HepG2 (cell line): ENCODE results near the gene MUCL3. TPM values are rescaled to one million over a fixed set of nuclear protein-coding genes. Genes with fewer than 3 reads are reported as not detected.

ENCODE experiments used
- AGO1 ChIP-seq: fragments of 200-400 bp; formaldehyde crosslinking; IDR thresholded peaks from 2 replicates; pipeline ENCODE4 v1.6.1; 2017; ENCODE audit warnings: mild to moderate bottlenecking, low read depth, low read length, moderate library complexity; ENCODE audit not compliant: poor library complexity, severe bottlenecking
- ATF7-NPFF ChIP-seq: sonication (generic); formaldehyde crosslinking; IDR thresholded peaks from 2 replicates; pipeline ENCODE4 v1.8.1; 2023; ENCODE audit warnings: mild to moderate bottlenecking, low read depth, missing genetic modification reagents, moderate library complexity
- FLYWCH1 ChIP-seq: sonication (generic); formaldehyde crosslinking; IDR thresholded peaks from 2 replicates; pipeline ENCODE4 v1.8.1; 2023; ENCODE audit warnings: mild to moderate bottlenecking, missing genetic modification reagents
- FOXA3 ChIP-seq: IDR thresholded peaks from 2 replicates; pipeline ENCODE4 v1.6.1; 2016; ENCODE audit warnings: missing genetic modification reagents, missing compliant biosample characterization
- KAT2B ChIP-seq: fragments of 150-350 bp; IDR thresholded peaks from 2 replicates; pipeline ENCODE4 v1.6.1; 2014; ENCODE audit warnings: low read depth, low read length, borderline replicate concordance
- MEIS1 ChIP-seq: sonication (generic); formaldehyde crosslinking; IDR thresholded peaks from 2 replicates; pipeline ENCODE4 v1.9.0; 2021; ENCODE audit warnings: mild to moderate bottlenecking, missing genetic modification reagents, moderate library complexity, borderline replicate concordance
- MIXL1 ChIP-seq: IDR thresholded peaks from 2 replicates; pipeline ENCODE4 v1.6.1; 2016
- NBN ChIP-seq: fragments of 450-650 bp; conservative IDR thresholded peaks from 2 replicates; pipeline ENCODE4 v1.6.1; 2017
- NCOA1 ChIP-seq: sonication (generic); formaldehyde crosslinking; IDR thresholded peaks from 2 replicates; pipeline ENCODE4 v1.9.0; 2021; ENCODE audit warnings: missing genetic modification reagents
- REPIN1 ChIP-seq: sonication (generic); formaldehyde crosslinking; IDR thresholded peaks from 2 replicates; pipeline ENCODE4 v1.8.0; 2022; ENCODE audit warnings: missing genetic modification reagents, low read depth, mild to moderate bottlenecking, borderline replicate concordance
- SOX5 ChIP-seq: IDR thresholded peaks from 2 replicates; pipeline ENCODE4 v1.6.1; 2016; ENCODE audit warnings: borderline replicate concordance
- ZC3H4 ChIP-seq: sonication (generic); formaldehyde crosslinking; IDR thresholded peaks from 2 replicates; pipeline ENCODE4 v1.4.0; 2020; ENCODE audit warnings: missing genetic modification reagents, borderline replicate concordance
- ZMYM4 ChIP-seq: sonication (generic); formaldehyde crosslinking; IDR thresholded peaks from 2 replicates; pipeline ENCODE4 v1.8.1; 2023; ENCODE audit warnings: mild to moderate bottlenecking, missing genetic modification reagents
- ZNF138 ChIP-seq: sonication (generic); formaldehyde crosslinking; IDR thresholded peaks from 2 replicates; pipeline ENCODE4 v1.5.0; 2020; ENCODE audit warnings: mild to moderate bottlenecking, low read depth, missing genetic modification reagents
- ZNF180 ChIP-seq: sonication (generic); formaldehyde crosslinking; IDR thresholded peaks from 2 replicates; pipeline ENCODE4 v1.4.0; 2020; ENCODE audit warnings: low read depth, missing genetic modification reagents, borderline replicate concordance
- ZNF205 ChIP-seq: IDR thresholded peaks from 2 replicates; pipeline ENCODE4 v1.6.1; 2018; ENCODE audit warnings: missing biosample characterization, missing genetic modification reagents
- ZNF3 ChIP-seq: IDR thresholded peaks from 2 replicates; pipeline ENCODE4 v1.7.0; 2017; ENCODE audit warnings: inconsistent platforms
- ZNF335 ChIP-seq: sonication (generic); formaldehyde crosslinking; IDR thresholded peaks from 2 replicates; pipeline ENCODE4 v1.4.0; 2020; ENCODE audit warnings: missing genetic modification reagents
- ZNF512B ChIP-seq: sonication (generic); formaldehyde crosslinking; IDR thresholded peaks from 2 replicates; pipeline ENCODE4 v1.5.1; 2020; ENCODE audit warnings: missing genetic modification reagents, mild to moderate bottlenecking, borderline replicate concordance
- ZNF790 ChIP-seq: sonication (generic); formaldehyde crosslinking; IDR thresholded peaks from 2 replicates; pipeline ENCODE4 v1.8.0; 2022; ENCODE audit warnings: missing genetic modification reagents, mild to moderate bottlenecking, borderline replicate concordance
- ZSCAN12 ChIP-seq: sonication (generic); formaldehyde crosslinking; IDR thresholded peaks from 2 replicates; pipeline ENCODE4 v1.9.0; 2021; ENCODE audit warnings: mild to moderate bottlenecking, missing genetic modification reagents
- polyA plus RNA-seq, 8 experiments: library from polyadenylated mRNA; depleted of rRNA in 3 of 8; stranded (reverse) in 7 of 8; unstranded in 1 of 8; fragments of >200 nt; fragmentation: Illumina TruSeq in 4 of 8; extraction: Trizol in 4 of 8; gene quantifications; 2 replicates each; pipeline versions ENCODE4 v1.2.1 to v1.2.3, GENCODE V29; 2011 to 2016; ENCODE audit warnings: low read depth in 4 of 8, missing spikeins in 1 of 8, mixed read lengths in 1 of 8; ENCODE audit not compliant: insufficient read depth in 1 of 8
- total RNA-seq, 5 experiments: library from RNA; depleted of rRNA; stranded (reverse); fragments of >200 nt; fragmentation: Illumina TruSeq; extraction: Trizol; gene quantifications; 2 replicates each; pipeline ENCODE4 v1.2.3, GENCODE V29; 2016; ENCODE audit warnings: low read depth in 1 of 5
- TF ChIP-seq, protein P1 (sequence below): sonication (generic); formaldehyde crosslinking; conservative IDR thresholded peaks from 2 replicates; pipeline ENCODE4 v1.4.0; 2020; ENCODE audit warnings: missing genetic modification reagents
- TF ChIP-seq, protein P2 (sequence below): sonication (generic); formaldehyde crosslinking; IDR thresholded peaks from 2 replicates; pipeline ENCODE4 v1.4.0; 2020; ENCODE audit warnings: missing genetic modification reagents

Gene MUCL3
- total and polyA plus RNA-seq, 2 of the 13 experiments (the other 11 are each of a cell fraction or from before 2014, with no cell fraction given): not detected

DNA sequence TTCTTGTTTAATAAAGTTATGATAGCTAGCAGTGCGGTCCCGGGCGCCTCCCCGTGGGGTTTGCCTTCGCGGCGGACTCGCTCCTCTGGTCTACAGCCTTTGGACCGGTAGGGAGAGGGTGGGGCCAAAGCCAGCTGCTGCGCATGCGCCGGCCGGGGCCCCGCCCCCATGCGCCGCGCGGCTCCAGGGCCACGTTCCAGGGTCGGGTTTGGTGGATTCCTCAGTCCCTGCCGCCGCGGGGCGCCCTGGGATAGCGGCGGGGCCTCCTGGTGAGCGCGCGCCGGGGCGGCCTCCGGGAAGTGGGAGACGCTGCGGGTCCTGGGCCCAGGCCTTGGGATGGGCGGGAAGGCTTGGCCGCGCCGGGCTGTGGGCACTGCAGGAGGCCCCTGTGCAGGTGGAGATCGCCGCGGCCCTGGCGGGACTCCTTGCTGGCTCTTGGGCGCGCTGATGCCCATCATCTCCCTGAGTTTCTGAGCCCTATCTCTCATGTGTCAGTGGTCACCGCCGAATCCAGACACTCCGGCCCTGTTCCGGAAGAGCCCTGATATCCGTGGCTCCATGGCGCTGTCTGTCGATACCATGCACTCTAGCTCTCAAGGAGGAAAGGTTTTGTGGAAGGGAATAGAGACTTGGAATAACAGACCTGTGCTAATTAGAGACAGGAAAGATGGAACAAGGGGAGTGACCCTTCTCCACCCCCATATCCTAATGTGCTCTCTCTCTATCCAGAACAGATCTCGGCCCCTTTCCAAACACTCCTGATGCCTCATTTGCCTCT lies 26.5 kb upstream of the MUCL3 start, which contains the start of gene VARS2 (continued):
- TF ChIP-seq FLYWCH1 (peak; percentile 61; the same call in 1 of the 2 replicates), MEIS1 (0 out of 2 replicates have a peak, but pooled peaks have one; percentile 61), ZMYM4 (CRISPR knock-in tag) (peak; percentile 88), ZNF3 (CRISPR knock-in tag) (no peak; the same call in 1 of the 2 replicates), FOXA3 (CRISPR knock-in tag) (peak; percentile 54; the same call in 1 of the 2 replicates), AGO1 (peak; percentile 88), REPIN1 (CRISPR knock-in tag) (peak; percentile 94), NBN (no peak), ZC3H4 (CRISPR knock-in tag) (peak; percentile 0; the same call in 1 of the 2 replicates), SOX5 (CRISPR knock-in tag) (peak; percentile 75), ZNF335 (CRISPR knock-in tag) (peak; percentile 82; the same call in 1 of the 2 replicates), NCOA1 (CRISPR knock-in tag) (peak; percentile 98), ATF7-NPFF (CRISPR knock-in tag) (peak; percentile 99), ZNF205 (peak; percentile 93), ZNF138 (CRISPR knock-in tag) (peak; percentile 95), ZNF512B (peak; percentile 82), KAT2B (no peak), MIXL1 (CRISPR knock-in tag) (peak; percentile 85), ZNF790 (CRISPR knock-in tag) (peak; percentile 60; the same call in 1 of the 2 replicates), ZNF180 (CRISPR knock-in tag) (0 out of 2 replicates have a peak, but pooled peaks have one; percentile 84), ZSCAN12 (peak; percentile 90; the same call in 1 of the 2 replicates)
- TF ChIP-seq, protein P1, sequence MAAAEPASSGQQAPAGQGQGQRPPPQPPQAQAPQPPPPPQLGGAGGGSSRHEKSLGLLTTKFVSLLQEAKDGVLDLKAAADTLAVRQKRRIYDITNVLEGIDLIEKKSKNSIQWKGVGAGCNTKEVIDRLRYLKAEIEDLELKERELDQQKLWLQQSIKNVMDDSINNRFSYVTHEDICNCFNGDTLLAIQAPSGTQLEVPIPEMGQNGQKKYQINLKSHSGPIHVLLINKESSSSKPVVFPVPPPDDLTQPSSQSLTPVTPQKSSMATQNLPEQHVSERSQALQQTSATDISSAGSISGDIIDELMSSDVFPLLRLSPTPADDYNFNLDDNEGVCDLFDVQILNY: peak; percentile 78; the same call in 1 of the 2 replicates
- TF ChIP-seq, protein P2, sequence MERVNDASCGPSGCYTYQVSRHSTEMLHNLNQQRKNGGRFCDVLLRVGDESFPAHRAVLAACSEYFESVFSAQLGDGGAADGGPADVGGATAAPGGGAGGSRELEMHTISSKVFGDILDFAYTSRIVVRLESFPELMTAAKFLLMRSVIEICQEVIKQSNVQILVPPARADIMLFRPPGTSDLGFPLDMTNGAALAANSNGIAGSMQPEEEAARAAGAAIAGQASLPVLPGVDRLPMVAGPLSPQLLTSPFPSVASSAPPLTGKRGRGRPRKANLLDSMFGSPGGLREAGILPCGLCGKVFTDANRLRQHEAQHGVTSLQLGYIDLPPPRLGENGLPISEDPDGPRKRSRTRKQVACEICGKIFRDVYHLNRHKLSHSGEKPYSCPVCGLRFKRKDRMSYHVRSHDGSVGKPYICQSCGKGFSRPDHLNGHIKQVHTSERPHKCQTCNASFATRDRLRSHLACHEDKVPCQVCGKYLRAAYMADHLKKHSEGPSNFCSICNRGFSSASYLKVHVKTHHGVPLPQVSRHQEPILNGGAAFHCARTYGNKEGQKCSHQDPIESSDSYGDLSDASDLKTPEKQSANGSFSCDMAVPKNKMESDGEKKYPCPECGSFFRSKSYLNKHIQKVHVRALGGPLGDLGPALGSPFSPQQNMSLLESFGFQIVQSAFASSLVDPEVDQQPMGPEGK: peak; percentile 73
